GM20000 (cell line): Measurements from ENCODE around the gene BCOR.

Experiments
- DNase-seq: peaks from one replicate; pipeline ENCODE4 v3.0.0; 2012; ENCODE audit warnings: low spot score
- CTCF ChIP-seq: IDR thresholded peaks from 2 replicates; pipeline ENCODE4 v1.5.1; 2012; ENCODE audit warnings: mild to moderate bottlenecking, control low read depth; ENCODE audit errors: extremely low read depth, missing control alignments

BCOR gene

DNA sequence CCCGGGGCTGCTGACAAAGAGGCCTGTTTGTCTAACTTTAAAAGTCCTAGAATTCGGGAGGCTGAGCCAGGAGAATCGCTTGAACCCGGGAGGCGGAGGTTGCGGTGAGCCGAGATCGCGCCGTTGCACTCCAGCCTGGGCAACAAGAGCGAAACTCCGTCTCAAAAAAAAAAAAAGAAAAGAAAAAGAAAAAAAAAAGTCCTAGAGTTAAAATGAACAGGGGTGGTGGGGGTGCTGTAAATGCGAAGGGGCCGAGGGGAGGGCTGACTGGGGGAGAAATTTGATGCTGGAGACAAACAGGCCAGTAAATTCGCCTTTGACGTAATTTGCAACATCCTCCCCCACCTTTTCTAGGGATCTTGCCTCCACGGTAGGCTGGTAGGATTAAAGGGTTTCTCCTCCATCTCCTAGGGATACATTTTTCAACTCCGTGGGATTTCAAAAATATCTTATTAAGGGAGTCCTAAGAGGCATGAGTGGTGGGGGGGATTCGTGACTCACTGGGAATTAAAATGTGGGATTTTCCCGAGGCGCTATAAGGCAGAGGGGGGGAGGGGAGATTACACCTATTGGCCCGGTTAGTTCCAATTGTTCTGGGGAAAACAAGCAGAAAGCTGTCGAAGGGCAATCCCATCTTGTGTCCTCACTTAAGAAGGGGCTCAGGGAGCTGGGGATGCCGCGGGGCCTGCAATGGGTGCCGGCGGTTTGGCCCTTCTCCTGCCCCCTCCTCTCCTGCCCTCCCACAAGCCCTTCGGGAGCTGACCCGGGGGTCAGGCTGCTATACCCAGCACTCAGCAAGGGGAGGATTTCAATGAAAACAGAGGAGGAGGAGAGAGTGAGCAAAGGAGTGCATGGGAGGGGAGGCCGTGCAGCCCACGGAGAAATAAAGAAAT is 3.0 kb upstream of the BCOR start:
- no peak for DNase-seq
- no peak for TF ChIP-seq CTCF

GRCh38 chrX:40100141-40100536 is 2.4 kb upstream of the BCOR start:
- no peak for DNase-seq
- no peak for TF ChIP-seq CTCF

DNA sequence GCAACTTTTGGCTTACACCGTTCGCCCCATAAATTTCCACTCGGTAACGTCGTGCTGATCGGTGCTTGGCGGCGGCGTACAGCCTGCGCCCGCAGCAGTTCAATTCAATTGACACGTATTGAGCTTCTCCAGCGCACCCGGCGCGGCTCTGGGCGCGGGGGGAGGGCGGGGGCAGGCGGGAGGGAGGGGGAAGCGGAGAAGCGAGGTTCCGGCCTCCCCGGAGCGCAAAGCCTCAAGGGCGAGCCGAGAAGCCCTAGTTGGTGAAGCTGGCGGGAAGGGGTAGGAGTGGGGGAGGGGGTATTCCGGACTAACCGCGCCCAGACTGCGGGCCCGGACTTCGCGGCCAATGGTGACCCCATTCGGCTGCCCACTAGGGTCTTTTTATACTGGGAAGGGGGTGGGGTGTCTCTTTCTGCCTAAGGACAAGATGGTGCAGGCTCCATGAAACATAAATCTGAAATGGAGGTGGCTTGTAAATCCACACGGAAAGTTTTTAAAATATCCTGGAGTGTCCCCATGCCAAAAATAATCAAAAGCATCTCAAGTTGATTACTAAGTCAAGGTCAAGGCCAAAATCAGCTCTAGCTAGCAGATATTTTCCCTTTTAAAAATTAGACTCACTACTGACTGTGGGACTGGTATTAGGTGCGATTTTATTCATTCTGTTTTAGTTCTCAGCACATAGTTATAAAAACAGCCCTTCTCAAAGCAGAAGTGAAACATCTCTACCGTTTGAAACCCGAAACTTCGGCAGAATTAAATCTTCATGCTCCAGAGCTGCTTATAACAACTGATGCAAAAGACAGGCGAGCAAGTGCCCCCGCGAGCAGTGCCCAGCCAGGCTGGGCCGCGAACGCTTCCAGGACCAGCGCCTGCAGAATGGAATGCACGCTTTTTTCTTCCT is 1.5 kb upstream of the BCOR start:
- TF ChIP-seq CTCF: no peak
- DNase-seq: peak; percentile 70

- DNase-seq: peak; percentile 61
- no peak for TF ChIP-seq CTCF
Measured at GRCh38 chrX:40098264-40099054, 701 bp upstream of the BCOR start.

DNA sequence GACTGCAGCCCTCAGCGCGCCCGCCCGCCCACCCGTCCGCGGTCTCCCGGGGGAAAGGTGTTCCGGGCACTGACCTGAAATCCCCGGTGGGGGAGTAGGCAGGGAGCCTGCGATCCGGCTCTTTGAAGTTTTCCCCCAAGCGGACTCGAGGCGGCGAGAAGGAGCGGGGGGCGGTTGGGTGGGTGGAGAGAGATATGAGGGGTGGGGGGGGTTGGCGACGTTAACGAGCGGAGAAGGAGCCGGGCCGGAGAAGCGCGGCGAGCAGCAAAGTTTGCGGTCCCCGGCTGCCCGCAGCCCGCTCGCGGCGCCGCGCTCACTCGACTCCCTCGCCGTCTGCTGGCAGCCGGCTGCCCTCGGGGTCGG is 636 bp downstream of the BCOR start:
- DNase-seq: no peak
- no peak for TF ChIP-seq CTCF

- no peak for TF ChIP-seq CTCF
Measured at GRCh38 chrX:40096395-40097091, 1.2 kb downstream of the BCOR start.

More at GRCh38 chrX:40096395-40097091, 1.2 kb downstream of the BCOR start:
- peak; percentile 63 for DNase-seq
